HepG2 (cell line): ENCODE data around the gene KIF13A. TPM values are rescaled to one million over a fixed set of nuclear protein-coding genes. Genes with fewer than 3 reads are reported as not detected.

ENCODE experiments used
- AHR ChIP-seq: IDR thresholded peaks from 2 replicates; pipeline ENCODE4 v1.6.1; 2018; ENCODE audit warnings: missing genetic modification reagents, missing compliant biosample characterization
- ARNT ChIP-seq: fragments of 450-650 bp; IDR thresholded peaks from 2 replicates; pipeline ENCODE4 v1.6.1; 2017
- ATF1 ChIP-seq: IDR thresholded peaks from 2 replicates; pipeline ENCODE4 v1.6.1; 2016; ENCODE audit warnings: mild to moderate bottlenecking, control low read depth
- DPF2 ChIP-seq: sonication (generic); formaldehyde crosslinking; IDR thresholded peaks from 2 replicates; pipeline ENCODE4 v1.4.0; 2020; ENCODE audit warnings: mild to moderate bottlenecking, low read depth, missing genetic modification reagents, borderline replicate concordance
- E2F1 ChIP-seq: sonication (generic); formaldehyde crosslinking; IDR thresholded peaks from 2 replicates; pipeline ENCODE4 v1.5.0; 2020; ENCODE audit warnings: missing genetic modification reagents
- EHMT2 ChIP-seq: fragments of 200-600 bp; sonication (generic); IDR thresholded peaks from 2 replicates; pipeline ENCODE4 v1.7.0; 2017; ENCODE audit warnings: antibody characterized with exemption, low read depth, low read length, borderline replicate concordance
- FIP1L1 ChIP-seq: fragments of 200-400 bp; formaldehyde crosslinking; IDR thresholded peaks from 2 replicates; pipeline ENCODE4 v1.6.1; 2018; ENCODE audit warnings: low read depth, mild to moderate bottlenecking, low read length, moderate library complexity, borderline replicate concordance; ENCODE audit not compliant: insufficient read depth
- HMGA1 ChIP-seq: sonication (generic); formaldehyde crosslinking; conservative IDR thresholded peaks from 2 replicates; pipeline ENCODE4 v1.4.0; 2020; ENCODE audit warnings: missing genetic modification reagents
- MIXL1 ChIP-seq: IDR thresholded peaks from 2 replicates; pipeline ENCODE4 v1.6.1; 2016
- NCOA5 ChIP-seq: sonication (generic); formaldehyde crosslinking; IDR thresholded peaks from 2 replicates; pipeline ENCODE4 v1.4.0; 2020; ENCODE audit warnings: missing genetic modification reagents
- NFIB ChIP-seq: sonication (generic); formaldehyde crosslinking; IDR thresholded peaks from 2 replicates; pipeline ENCODE4 v1.9.0; 2021; ENCODE audit warnings: missing genetic modification reagents, mild to moderate bottlenecking, borderline replicate concordance
- ONECUT2 ChIP-seq: sonication (generic); formaldehyde crosslinking; IDR thresholded peaks from 2 replicates; pipeline ENCODE4 v1.4.0; 2020; ENCODE audit warnings: missing genetic modification reagents
- PREB ChIP-seq: sonication (generic); formaldehyde crosslinking; IDR thresholded peaks from 2 replicates; pipeline ENCODE4 v1.4.0; 2020; ENCODE audit warnings: missing genetic modification reagents
- RXRB ChIP-seq: IDR thresholded peaks from 2 replicates; pipeline ENCODE4 v1.6.1; 2016; ENCODE audit warnings: borderline replicate concordance, missing genetic modification reagents, missing compliant biosample characterization
- SOX13 ChIP-seq, 3 experiments: fragments of 450-650 bp in 1 of 3; sonication (generic) in 1 of 3; formaldehyde crosslinking in 1 of 3; IDR thresholded peaks in 2 of 3; conservative IDR thresholded peaks in 1 of 3; 2 replicates each; pipeline versions ENCODE4 v1.5.0 to v1.6.1; 2016 to 2020; ENCODE audit warnings: antibody characterized with exemption in 1 of 3, mild to moderate bottlenecking in 1 of 3, missing compliant biosample characterization in 1 of 3, missing genetic modification reagents in 1 of 3, moderate library complexity in 1 of 3
- SP2 ChIP-seq: sonication (generic); formaldehyde crosslinking; IDR thresholded peaks from 2 replicates; pipeline ENCODE4 v1.5.1; 2020; ENCODE audit warnings: mild to moderate bottlenecking, missing genetic modification reagents
- TBX2 ChIP-seq: sonication (generic); formaldehyde crosslinking; IDR thresholded peaks from 2 replicates; pipeline ENCODE4 v1.5.0; 2020; ENCODE audit warnings: missing genetic modification reagents, mild to moderate bottlenecking, borderline replicate concordance
- TRIM24 ChIP-seq: sonication (generic); formaldehyde crosslinking; IDR thresholded peaks from 2 replicates; pipeline ENCODE4 v1.8.0; 2022; ENCODE audit warnings: mild to moderate bottlenecking, missing genetic modification reagents
- ZBTB44 ChIP-seq: sonication (generic); formaldehyde crosslinking; IDR thresholded peaks from 2 replicates; pipeline ENCODE4 v1.4.0; 2020; ENCODE audit warnings: missing genetic modification reagents
- ZBTB8A ChIP-seq: sonication (generic); formaldehyde crosslinking; IDR thresholded peaks from 2 replicates; pipeline ENCODE4 v1.4.0; 2020; ENCODE audit warnings: mild to moderate bottlenecking, low read depth, missing genetic modification reagents, borderline replicate concordance
- ZFP62 ChIP-seq: sonication (generic); formaldehyde crosslinking; IDR thresholded peaks from 2 replicates; pipeline ENCODE4 v1.4.0; 2020; ENCODE audit warnings: missing genetic modification reagents
- ZMAT5 ChIP-seq: sonication (generic); formaldehyde crosslinking; IDR thresholded peaks from 2 replicates; pipeline ENCODE4 v1.5.0; 2020; ENCODE audit warnings: mild to moderate bottlenecking, low read depth, missing genetic modification reagents, borderline replicate concordance
- ZNF326 ChIP-seq: sonication (generic); formaldehyde crosslinking; IDR thresholded peaks from 2 replicates; pipeline ENCODE4 v1.4.0; 2020; ENCODE audit warnings: missing genetic modification reagents, borderline replicate concordance
- ZNF362 ChIP-seq: sonication (generic); formaldehyde crosslinking; IDR thresholded peaks from 2 replicates; pipeline ENCODE4 v1.4.0; 2020; ENCODE audit warnings: missing genetic modification reagents, mild to moderate bottlenecking, borderline replicate concordance
- ZNF790 ChIP-seq: sonication (generic); formaldehyde crosslinking; IDR thresholded peaks from 2 replicates; pipeline ENCODE4 v1.8.0; 2022; ENCODE audit warnings: missing genetic modification reagents, mild to moderate bottlenecking, borderline replicate concordance
- ZSCAN12 ChIP-seq: sonication (generic); formaldehyde crosslinking; IDR thresholded peaks from 2 replicates; pipeline ENCODE4 v1.9.0; 2021; ENCODE audit warnings: mild to moderate bottlenecking, missing genetic modification reagents
- polyA plus RNA-seq, 8 experiments: library from polyadenylated mRNA; depleted of rRNA in 3 of 8; stranded (reverse) in 7 of 8; unstranded in 1 of 8; fragments of >200 nt; fragmentation: Illumina TruSeq in 4 of 8; extraction: Trizol in 4 of 8; gene quantifications; 2 replicates each; pipeline versions ENCODE4 v1.2.1 to v1.2.3, GENCODE V29; 2011 to 2016; ENCODE audit warnings: low read depth in 4 of 8, missing spikeins in 1 of 8, mixed read lengths in 1 of 8; ENCODE audit not compliant: insufficient read depth in 1 of 8
- total RNA-seq, 5 experiments: library from RNA; depleted of rRNA; stranded (reverse); fragments of >200 nt; fragmentation: Illumina TruSeq; extraction: Trizol; gene quantifications; 2 replicates each; pipeline ENCODE4 v1.2.3, GENCODE V29; 2016; ENCODE audit warnings: low read depth in 1 of 5

KIF13A gene
- total and polyA plus RNA-seq, 2 of the 13 experiments (the other 11 are each of a cell fraction or from before 2014, with no cell fraction given) = 21.1 to 37.2 TPM

GRCh38 chr6:17714177-17714576 lies 273.3 kb downstream of the KIF13A start (continued):
- no peak for TF ChIP-seq AHR (CRISPR knock-in tag)
- TF ChIP-seq EHMT2 = no peak
- TF ChIP-seq ZNF790 (CRISPR knock-in tag) = no peak
- no peak for TF ChIP-seq ONECUT2
- no peak for TF ChIP-seq SP2 (CRISPR knock-in tag)
- TF ChIP-seq ZNF362 = no peak
- 0 out of 2 replicates have a peak, but pooled peaks have one; percentile 41 for TF ChIP-seq RXRB (CRISPR knock-in tag)
- peak; percentile 43; the same call in 1 of the 2 replicates for TF ChIP-seq TBX2 (CRISPR knock-in tag)
- TF ChIP-seq SOX13 (IDR thresholded peaks at IDR 0.05) = no peak
- TF ChIP-seq SOX13 (CRISPR knock-in tag; conservative IDR thresholded peaks at IDR 0.05 in 1 of 2, IDR thresholded peaks at IDR 0.05 in 1 of 2) = peak in 1 of 2 experiments; percentile 88; a peak in 2 of 4 replicates
- TF ChIP-seq NCOA5 = no peak
- 0 out of 2 replicates have a peak, but pooled peaks have one; percentile 45 for TF ChIP-seq DPF2
- TF ChIP-seq PREB (CRISPR knock-in tag) = no peak
- TF ChIP-seq MIXL1 (CRISPR knock-in tag) = peak; percentile 86
- TF ChIP-seq FIP1L1 = no peak
- TF ChIP-seq NFIB (CRISPR knock-in tag) = no peak
- TF ChIP-seq ZFP62 (CRISPR knock-in tag) = no peak
- TF ChIP-seq TRIM24 = no peak
- no peak for TF ChIP-seq ZMAT5 (CRISPR knock-in tag)
- no peak for TF ChIP-seq ZSCAN12 (CRISPR knock-in tag)
- TF ChIP-seq E2F1 = no peak
- TF ChIP-seq ZBTB44 (CRISPR knock-in tag) = no peak
- TF ChIP-seq ZBTB8A = no peak
- no peak for TF ChIP-seq ARNT
- no peak for TF ChIP-seq HMGA1 (CRISPR knock-in tag)
- TF ChIP-seq ATF1 (CRISPR knock-in tag) = peak; percentile 27; the same call in 1 of the 2 replicates
- no peak for TF ChIP-seq ZNF326 (CRISPR knock-in tag)
